GM21381 (cell line): ENCODE measurements around the gene LAMA3.
"Not testable (repeated sequence)": the region's sequence is repeated elsewhere in the genome, so short reads cannot be mapped to it uniquely, and the experiment has no call there.

Source experiments
- ATAC-seq: cut with Tn5 transposase; IDR thresholded peaks from one replicate; pipeline ENCODE4 v1.9.1; 2021; ENCODE audit warnings: mild to moderate bottlenecking, moderate library complexity; ENCODE audit not compliant: unreplicated experiment

Gene LAMA3

GRCh38 chr18:23727707-23728493, 38.6 kb downstream of the LAMA3 start:
- no peak for ATAC-seq

GRCh38 chr18:23730857-23731256, 41.6 kb downstream of the LAMA3 start:
- no peak for ATAC-seq

- ATAC-seq: no peak
These were observed 42.6 kb downstream of the LAMA3 start for GRCh38 chr18:23731861-23732260.

- ATAC-seq: no peak
These were observed 43.2 kb downstream of the LAMA3 start for GRCh38 chr18:23732439-23732838.

- not testable (repeated sequence) for ATAC-seq
These were observed 44.0 kb downstream of the LAMA3 start for GRCh38 chr18:23733265-23733664.

- no peak for ATAC-seq
These were observed 44.6 kb downstream of the LAMA3 start for GRCh38 chr18:23733895-23734294.

- peak; percentile 65 for ATAC-seq
These were observed 45.8 kb downstream of the LAMA3 start for GRCh38 chr18:23735021-23735464.

- no peak for ATAC-seq
These were observed 48.3 kb downstream of the LAMA3 start for GRCh38 chr18:23737578-23737977.

GRCh38 chr18:23738151-23738550, 48.9 kb downstream of the LAMA3 start:
- no peak for ATAC-seq

- ATAC-seq: no peak
These were observed 49.3 kb downstream of the LAMA3 start for GRCh38 chr18:23738575-23738974.

- ATAC-seq: no peak
These were observed 51.0 kb downstream of the LAMA3 start for GRCh38 chr18:23740105-23740830.

GRCh38 chr18:23741967-23742366, 52.7 kb downstream of the LAMA3 start:
- not testable (repeated sequence) for ATAC-seq

- no peak for ATAC-seq
These were observed 54.6 kb downstream of the LAMA3 start for GRCh38 chr18:23743733-23744333.

- ATAC-seq: no peak
These were observed 56.1 kb downstream of the LAMA3 start for GRCh38 chr18:23745366-23745765.

GRCh38 chr18:23746851-23747250, 57.6 kb downstream of the LAMA3 start:
- ATAC-seq: no peak

- no peak for ATAC-seq
These were observed 63.1 kb downstream of the LAMA3 start for GRCh38 chr18:23752363-23752762.

- no peak for ATAC-seq
These were observed 63.5 kb downstream of the LAMA3 start for GRCh38 chr18:23752796-23753195.

- ATAC-seq: no peak
These were observed 67.6 kb downstream of the LAMA3 start for GRCh38 chr18:23756590-23757436.

GRCh38 chr18:23757437-23757733, 68.1 kb downstream of the LAMA3 start:
- ATAC-seq: no peak

GRCh38 chr18:23758281-23758680, 69.0 kb downstream of the LAMA3 start:
- ATAC-seq: no peak

- ATAC-seq: no peak
These were observed 72.7 kb downstream of the LAMA3 start for GRCh38 chr18:23761941-23762340.
